C4-2B (cell line): Measurements from ENCODE around the gene C1orf159.

ENCODE experiments used
- ZFX ChIP-seq: fragments of 450-650 bp; IDR thresholded peaks from 2 replicates; pipeline ENCODE4 v1.6.1; 2017
- TF ChIP-seq, protein P1 (sequence below): fragments of 450-650 bp; conservative IDR thresholded peaks from 2 replicates; pipeline ENCODE4 v1.5.1; 2017; ENCODE audit warnings: mild to moderate bottlenecking

DNA sequence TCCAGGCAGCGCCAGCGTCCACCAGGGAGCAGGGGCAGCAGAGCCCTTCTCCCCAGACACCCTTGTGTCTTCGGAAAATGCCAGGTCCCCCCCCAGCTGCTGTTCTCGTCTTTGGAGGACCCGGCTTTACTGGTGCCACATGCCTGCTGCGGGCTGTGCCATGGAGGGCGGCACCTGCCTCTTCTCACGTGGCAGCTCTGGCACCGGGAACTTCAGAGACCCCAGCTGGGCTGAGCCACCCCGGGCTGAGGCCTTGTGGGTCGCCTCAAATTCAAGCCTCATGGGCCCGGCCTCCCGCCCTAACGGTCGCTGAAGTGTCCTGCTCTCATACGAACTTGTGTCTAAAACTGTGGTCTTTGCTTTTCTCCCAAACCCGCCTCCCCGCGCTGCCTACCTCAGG lies 27.0 kb upstream of the C1orf159 start:
- TF ChIP-seq ZFX, result no peak
- TF ChIP-seq, protein P1, sequence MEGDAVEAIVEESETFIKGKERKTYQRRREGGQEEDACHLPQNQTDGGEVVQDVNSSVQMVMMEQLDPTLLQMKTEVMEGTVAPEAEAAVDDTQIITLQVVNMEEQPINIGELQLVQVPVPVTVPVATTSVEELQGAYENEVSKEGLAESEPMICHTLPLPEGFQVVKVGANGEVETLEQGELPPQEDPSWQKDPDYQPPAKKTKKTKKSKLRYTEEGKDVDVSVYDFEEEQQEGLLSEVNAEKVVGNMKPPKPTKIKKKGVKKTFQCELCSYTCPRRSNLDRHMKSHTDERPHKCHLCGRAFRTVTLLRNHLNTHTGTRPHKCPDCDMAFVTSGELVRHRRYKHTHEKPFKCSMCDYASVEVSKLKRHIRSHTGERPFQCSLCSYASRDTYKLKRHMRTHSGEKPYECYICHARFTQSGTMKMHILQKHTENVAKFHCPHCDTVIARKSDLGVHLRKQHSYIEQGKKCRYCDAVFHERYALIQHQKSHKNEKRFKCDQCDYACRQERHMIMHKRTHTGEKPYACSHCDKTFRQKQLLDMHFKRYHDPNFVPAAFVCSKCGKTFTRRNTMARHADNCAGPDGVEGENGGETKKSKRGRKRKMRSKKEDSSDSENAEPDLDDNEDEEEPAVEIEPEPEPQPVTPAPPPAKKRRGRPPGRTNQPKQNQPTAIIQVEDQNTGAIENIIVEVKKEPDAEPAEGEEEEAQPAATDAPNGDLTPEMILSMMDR, result no peak
